CD14-positive monocyte (primary cell): ENCODE measurements around the gene LY86. TPM values are rescaled to one million over a fixed set of nuclear protein-coding genes. Genes with fewer than 3 reads are reported as not detected.

Source experiments
- DNase-seq, 3 donors: peaks; one replicate each; pipeline ENCODE4 v3.0.0-alpha.2; 2011 to 2022
- H2AFZ ChIP-seq: 2 replicates; pipeline ENCODE4 v1.6.0; 2012; ENCODE audit warnings: mild to moderate bottlenecking, low read depth, low read length, inconsistent platforms; ENCODE audit not compliant: insufficient read depth, poor library complexity, severe bottlenecking
- H3K27ac ChIP-seq, 2 donors: 1 replicate in 1 of 2; 2 replicates in 1 of 2; pipeline ENCODE4 v1.5.1; 2012 to 2013; ENCODE audit warnings: low read length in 2 of 2, control low read depth in 1 of 2, inconsistent platforms in 1 of 2, low read depth in 1 of 2, mild to moderate bottlenecking in 1 of 2
- H3K27me3 ChIP-seq, 2 donors: one replicate each; pipeline versions ENCODE4 v1.6.0 to v1.6.1; 2011 to 2013; ENCODE audit warnings: low read length in 2 of 2; ENCODE audit not compliant: control insufficient read depth in 2 of 2, insufficient read depth in 2 of 2
- H3K36me3 ChIP-seq, 2 donors: replicated peaks in 1 of 2; 1 replicate in 1 of 2; 2 replicates in 1 of 2; pipeline versions ENCODE4 v1.5.1 to v1.6.1; 2012 to 2013; ENCODE audit warnings: low read length in 2 of 2, control low read depth in 1 of 2, inconsistent platforms in 1 of 2, mild to moderate bottlenecking in 1 of 2; ENCODE audit not compliant: insufficient read depth in 2 of 2, control insufficient read depth in 1 of 2
- H3K4me1 ChIP-seq, 2 donors: 1 replicate in 1 of 2; 2 replicates in 1 of 2; pipeline versions ENCODE4 v1.5.1 to v1.6.1; 2012 to 2013; ENCODE audit warnings: low read length in 2 of 2, control low read depth in 1 of 2, inconsistent platforms in 1 of 2, mild to moderate bottlenecking in 1 of 2, moderate library complexity in 1 of 2; ENCODE audit not compliant: insufficient read depth in 2 of 2, control insufficient read depth in 1 of 2
- H3K4me2 ChIP-seq: replicated peaks from 2 replicates; pipeline ENCODE3; 2012; ENCODE audit warnings: low read length, moderate library complexity, mild to moderate bottlenecking; ENCODE audit not compliant: poor library complexity, severe bottlenecking; ENCODE audit errors: extremely low read depth
- H3K4me3 ChIP-seq, 3 experiments: fragments of 200-600 bp in 1 of 3; sonication (generic) in 1 of 3; replicated peaks in 1 of 3; 1 replicate in 2 of 3; 2 replicates in 1 of 3; pipeline ENCODE4 v1.5.1; 2011 to 2013; ENCODE audit warnings: low read length in 3 of 3, mild to moderate bottlenecking in 3 of 3, control low read depth in 2 of 3, low read depth in 2 of 3, inconsistent platforms in 1 of 3, moderate library complexity in 1 of 3
- H3K79me2 ChIP-seq: 2 replicates; pipeline ENCODE4 v1.6.0; 2012; ENCODE audit warnings: mild to moderate bottlenecking, control low read depth, inconsistent platforms, low read length, moderate library complexity; ENCODE audit not compliant: insufficient read depth
- H3K9ac ChIP-seq: 2 replicates; pipeline ENCODE4 v1.6.0; 2017; ENCODE audit warnings: low read length, mild to moderate bottlenecking; ENCODE audit not compliant: insufficient read depth, poor library complexity, severe bottlenecking
- H3K9me3 ChIP-seq, 2 donors: replicated peaks in 1 of 2; 1 replicate in 1 of 2; 2 replicates in 1 of 2; pipeline versions ENCODE4 v1.5.1 to v1.6.1; 2012 to 2013; ENCODE audit warnings: low read length in 2 of 2, control low read depth in 1 of 2; ENCODE audit not compliant: control insufficient read depth in 1 of 2, insufficient read depth in 1 of 2
- H4K20me1 ChIP-seq: 2 replicates; pipeline ENCODE4 v1.6.0; 2012; ENCODE audit warnings: mild to moderate bottlenecking, low read length, control low read depth, moderate library complexity; ENCODE audit not compliant: insufficient read depth
- H3K27ac Mint-ChIP-seq, 7 donors: one replicate each; pipeline ENCODE4 v1.8.0; 2020; ENCODE audit warnings: mild to moderate bottlenecking in 7 of 7, mixed read lengths in 7 of 7, moderate library complexity in 6 of 7, inconsistent platforms in 2 of 7
- H3K27me3 Mint-ChIP-seq, 3 donors: one replicate each; pipeline ENCODE4 v1.8.0; 2021 to 2022; ENCODE audit warnings: low read depth in 3 of 3, mild to moderate bottlenecking in 3 of 3, mixed read lengths in 3 of 3, moderate library complexity in 3 of 3, inconsistent platforms in 1 of 3
- H3K36me3 Mint-ChIP-seq, 2 donors: one replicate each; pipeline ENCODE4 v1.8.0; 2020; ENCODE audit warnings: mixed read lengths in 2 of 2, inconsistent platforms in 1 of 2, mild to moderate bottlenecking in 1 of 2
- H3K4me1 Mint-ChIP-seq: one replicate; pipeline ENCODE4 v1.8.0; 2020; ENCODE audit warnings: mild to moderate bottlenecking, mixed read lengths
- H3K4me3 Mint-ChIP-seq, 2 donors: one replicate each; pipeline ENCODE4 v1.8.0; 2020; ENCODE audit warnings: mild to moderate bottlenecking in 2 of 2, mixed read lengths in 2 of 2, moderate library complexity in 1 of 2
- H3K9me3 Mint-ChIP-seq, 7 donors: one replicate each; pipeline ENCODE4 v1.8.0; 2020 to 2022; ENCODE audit warnings: mixed read lengths in 7 of 7, mild to moderate bottlenecking in 6 of 7, moderate library complexity in 6 of 7, inconsistent platforms in 2 of 7
- WGBS: methylation state at CpG from one replicate; pipeline ENCODE4 v1.1.5; 2013; ENCODE audit warnings: missing lambda C conversion rate; ENCODE audit not compliant: insufficient coverage; 5-methylcytosine and 5-hydroxymethylcytosine counted together
- intact Hi-C, 2 donors: fragments of 100-400 bp; cut with micrococcal nuclease; formaldehyde crosslinking; loops; one replicate each; pipeline versions ENCODE4 v1.15.0 to v1.15.1; 2023
- polyA plus RNA-seq, 3 donors: library from polyadenylated mRNA; depleted of rRNA in 1 of 3; unstranded in 2 of 3; stranded (reverse) in 1 of 3; fragments of 300-500 nt in 2 of 3; fragments of >200 nt in 1 of 3; fragmentation: Illumina TruSeq in 2 of 3; gene quantifications; 1 replicate in 2 of 3; 2 replicates in 1 of 3; pipeline ENCODE4 v1.2.3, GENCODE V29; 2012 to 2021
- TF ChIP-seq, protein P1 (sequence below): fragments of 200-600 bp; IDR thresholded peaks from one replicate; pipeline ENCODE4 v1.8.0; 2022; ENCODE audit warnings: antibody characterized with exemption, mild to moderate bottlenecking

LY86 gene
- polyA plus RNA-seq, 3 donors = 166 to 609 (median 454) TPM

DNA sequence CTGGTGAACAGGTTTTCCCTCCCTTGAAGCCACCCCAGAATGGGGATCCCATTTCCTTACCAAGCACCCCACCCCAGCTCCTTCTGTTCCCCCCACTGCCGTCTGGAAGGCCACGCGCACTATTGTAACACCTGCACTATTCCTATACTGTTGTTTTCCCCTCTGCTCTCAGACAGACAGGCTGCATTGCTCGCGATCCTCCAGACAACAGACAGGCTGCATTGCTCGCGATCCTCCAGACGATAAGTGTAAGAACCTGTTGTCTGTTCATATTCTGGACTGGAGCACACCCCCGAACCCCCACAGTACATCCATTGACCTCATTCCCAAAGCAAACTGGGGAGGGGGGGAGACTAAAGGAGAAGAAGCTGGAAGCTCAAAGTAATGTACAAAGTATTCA lies 72.7 kb downstream of the LY86 start:
- Mint-ChIP-seq H3K27me3 (peaks cover 0 to 6% (median 0%) of the 10 kb centered on the region in 3 donors), H3K9me3 (peaks cover 0 to 2% (median 0%) of the 10 kb centered on the region in 7 donors), H3K27ac (peak overlapping the region; percentile 86 to 96 (median 92)), H3K4me3 (peak overlapping the region in 1 of 2 donors; percentile 7), H3K4me1 (peaks cover 57% of the 10 kb centered on the region), H3K36me3 (peaks cover 0 to 2% of the 10 kb centered on the region in 2 donors)
- Histone ChIP-seq H3K79me2 (no peaks in the 10 kb centered on the region), H3K4me1 (peaks cover 53 to 56% of the 10 kb centered on the region in 2 donors), H2AFZ (no peak overlapping the region), H3K27me3 (no peaks in the 10 kb centered on the region), H4K20me1 (no peaks in the 10 kb centered on the region), H3K4me2 (peak overlapping the region; percentile 17), H3K9ac (no peak overlapping the region), H3K9me3 (no peaks in the 10 kb centered on the region), H3K27ac (peak overlapping the region; percentile 91), H3K36me3 (no peaks in the 10 kb centered on the region), H3K4me3 (peak overlapping the region in 1 of 3 experiments; percentile 30)
- TF ChIP-seq, protein P1, sequence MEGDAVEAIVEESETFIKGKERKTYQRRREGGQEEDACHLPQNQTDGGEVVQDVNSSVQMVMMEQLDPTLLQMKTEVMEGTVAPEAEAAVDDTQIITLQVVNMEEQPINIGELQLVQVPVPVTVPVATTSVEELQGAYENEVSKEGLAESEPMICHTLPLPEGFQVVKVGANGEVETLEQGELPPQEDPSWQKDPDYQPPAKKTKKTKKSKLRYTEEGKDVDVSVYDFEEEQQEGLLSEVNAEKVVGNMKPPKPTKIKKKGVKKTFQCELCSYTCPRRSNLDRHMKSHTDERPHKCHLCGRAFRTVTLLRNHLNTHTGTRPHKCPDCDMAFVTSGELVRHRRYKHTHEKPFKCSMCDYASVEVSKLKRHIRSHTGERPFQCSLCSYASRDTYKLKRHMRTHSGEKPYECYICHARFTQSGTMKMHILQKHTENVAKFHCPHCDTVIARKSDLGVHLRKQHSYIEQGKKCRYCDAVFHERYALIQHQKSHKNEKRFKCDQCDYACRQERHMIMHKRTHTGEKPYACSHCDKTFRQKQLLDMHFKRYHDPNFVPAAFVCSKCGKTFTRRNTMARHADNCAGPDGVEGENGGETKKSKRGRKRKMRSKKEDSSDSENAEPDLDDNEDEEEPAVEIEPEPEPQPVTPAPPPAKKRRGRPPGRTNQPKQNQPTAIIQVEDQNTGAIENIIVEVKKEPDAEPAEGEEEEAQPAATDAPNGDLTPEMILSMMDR = no peak
- intact Hi-C loops = no loop called here
- DNase-seq = no peak
- 100% methylated on average over 1 of the region's 9 CpGs for WGBS

DNA sequence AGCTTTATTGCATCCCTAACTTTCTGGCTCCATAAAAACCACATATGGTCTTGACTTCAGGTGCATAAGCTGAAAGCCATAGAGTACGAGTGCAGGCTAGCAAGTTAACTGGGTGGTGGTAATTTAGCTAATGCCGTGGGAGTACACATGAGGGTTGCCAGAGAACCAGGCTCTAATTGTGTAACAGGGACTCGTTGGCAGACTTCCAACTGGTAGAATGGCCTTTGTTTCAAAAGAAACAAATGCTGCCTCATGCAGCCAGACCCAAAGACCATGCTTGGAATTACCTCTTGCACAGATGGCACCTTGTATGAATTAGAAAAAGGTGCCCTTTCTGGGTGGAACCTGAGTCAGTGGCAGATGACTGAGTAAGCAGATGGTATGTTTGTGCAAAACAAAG lies 73.2 kb downstream of the LY86 start:
- peak overlapping the region; percentile 86 to 96 (median 92) for H3K27ac Mint-ChIP-seq
- TF ChIP-seq, protein P1 = no peak
- Histone ChIP-seq H3K4me2 (peak overlapping the region; percentile 17), H2AFZ (no peak overlapping the region), H3K4me3 (peak overlapping the region in 1 of 3 experiments; percentile 30), H3K4me1 (peaks cover 53 to 56% of the 10 kb centered on the region in 2 donors), H3K27me3 (no peaks in the 10 kb centered on the region), H4K20me1 (no peaks in the 10 kb centered on the region), H3K79me2 (no peaks in the 10 kb centered on the region), H3K36me3 (no peaks in the 10 kb centered on the region), H3K27ac (peak overlapping the region in 1 of 2 donors; percentile 91), H3K9ac (no peak overlapping the region), H3K9me3 (no peaks in the 10 kb centered on the region)
- intact Hi-C loops = no loop called here
- H3K27me3 Mint-ChIP-seq = peaks cover 0 to 6% (median 0%) of the 10 kb centered on the region in 3 donors
- WGBS = 2% methylated on average over 3 of the region's 3 CpGs
- H3K4me1 Mint-ChIP-seq = peaks cover 57% of the 10 kb centered on the region
- DNase-seq = peak; percentile 74 to 92 (median 82)
- peaks cover 0 to 2% of the 10 kb centered on the region in 2 donors for H3K36me3 Mint-ChIP-seq
- peaks cover 0 to 2% (median 0%) of the 10 kb centered on the region in 7 donors for H3K9me3 Mint-ChIP-seq
- H3K4me3 Mint-ChIP-seq = no peak overlapping the region
